ENCODE data around the gene ZNF837.

ZNF837 gene

DNA sequence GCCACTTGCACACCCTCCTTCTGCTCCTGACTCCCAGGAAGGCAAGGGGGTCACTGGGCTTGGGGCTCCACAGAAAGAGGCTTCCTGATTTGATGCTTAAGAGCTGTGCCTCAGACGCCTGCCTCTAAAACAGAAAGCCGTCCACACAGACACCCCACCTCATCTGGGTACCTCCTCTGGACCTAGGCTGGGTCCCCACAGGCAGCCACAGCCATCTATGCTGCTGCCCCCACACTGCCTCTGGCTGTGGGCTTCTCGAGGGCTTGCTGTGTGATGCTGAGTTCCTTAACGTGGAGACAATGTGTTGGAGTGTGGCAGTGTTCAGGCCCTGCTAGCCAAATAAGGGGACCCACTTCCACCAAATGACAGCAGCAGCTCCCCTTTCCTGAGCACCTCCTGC is 62.5 kb downstream of the ZNF837 start:
- DNase-seq (ENCODE audit: low read depth in 2 of 2): no peak

All from fibroblast of skin of left biceps (primary cell).